CD14-positive monocyte (primary cell): Measurements from ENCODE around the gene KIF26B. TPM values are rescaled to one million over a fixed set of nuclear protein-coding genes. Genes with fewer than 3 reads are reported as not detected.

Source experiments
- DNase-seq, 3 donors: peaks; one replicate each; pipeline ENCODE4 v3.0.0-alpha.2; 2011 to 2022
- H2AFZ ChIP-seq: 2 replicates; pipeline ENCODE4 v1.6.0; 2012; ENCODE audit warnings: mild to moderate bottlenecking, low read depth, low read length, inconsistent platforms; ENCODE audit not compliant: insufficient read depth, poor library complexity, severe bottlenecking
- H3K27ac ChIP-seq, 2 donors: 1 replicate in 1 of 2; 2 replicates in 1 of 2; pipeline ENCODE4 v1.5.1; 2012 to 2013; ENCODE audit warnings: low read length in 2 of 2, control low read depth in 1 of 2, inconsistent platforms in 1 of 2, low read depth in 1 of 2, mild to moderate bottlenecking in 1 of 2
- H3K27me3 ChIP-seq, 2 donors: one replicate each; pipeline versions ENCODE4 v1.6.0 to v1.6.1; 2011 to 2013; ENCODE audit warnings: low read length in 2 of 2; ENCODE audit not compliant: control insufficient read depth in 2 of 2, insufficient read depth in 2 of 2
- H3K36me3 ChIP-seq, 2 donors: replicated peaks in 1 of 2; 1 replicate in 1 of 2; 2 replicates in 1 of 2; pipeline versions ENCODE4 v1.5.1 to v1.6.1; 2012 to 2013; ENCODE audit warnings: low read length in 2 of 2, control low read depth in 1 of 2, inconsistent platforms in 1 of 2, mild to moderate bottlenecking in 1 of 2; ENCODE audit not compliant: insufficient read depth in 2 of 2, control insufficient read depth in 1 of 2
- H3K4me1 ChIP-seq, 2 donors: 1 replicate in 1 of 2; 2 replicates in 1 of 2; pipeline versions ENCODE4 v1.5.1 to v1.6.1; 2012 to 2013; ENCODE audit warnings: low read length in 2 of 2, control low read depth in 1 of 2, inconsistent platforms in 1 of 2, mild to moderate bottlenecking in 1 of 2, moderate library complexity in 1 of 2; ENCODE audit not compliant: insufficient read depth in 2 of 2, control insufficient read depth in 1 of 2
- H3K4me2 ChIP-seq: replicated peaks from 2 replicates; pipeline ENCODE3; 2012; ENCODE audit warnings: low read length, moderate library complexity, mild to moderate bottlenecking; ENCODE audit not compliant: poor library complexity, severe bottlenecking; ENCODE audit errors: extremely low read depth
- H3K4me3 ChIP-seq, 3 experiments: fragments of 200-600 bp in 1 of 3; sonication (generic) in 1 of 3; replicated peaks in 1 of 3; 1 replicate in 2 of 3; 2 replicates in 1 of 3; pipeline ENCODE4 v1.5.1; 2011 to 2013; ENCODE audit warnings: low read length in 3 of 3, mild to moderate bottlenecking in 3 of 3, control low read depth in 2 of 3, low read depth in 2 of 3, inconsistent platforms in 1 of 3, moderate library complexity in 1 of 3
- H3K79me2 ChIP-seq: 2 replicates; pipeline ENCODE4 v1.6.0; 2012; ENCODE audit warnings: mild to moderate bottlenecking, control low read depth, inconsistent platforms, low read length, moderate library complexity; ENCODE audit not compliant: insufficient read depth
- H3K9ac ChIP-seq: 2 replicates; pipeline ENCODE4 v1.6.0; 2017; ENCODE audit warnings: low read length, mild to moderate bottlenecking; ENCODE audit not compliant: insufficient read depth, poor library complexity, severe bottlenecking
- H3K9me3 ChIP-seq, 2 donors: replicated peaks in 1 of 2; 1 replicate in 1 of 2; 2 replicates in 1 of 2; pipeline versions ENCODE4 v1.5.1 to v1.6.1; 2012 to 2013; ENCODE audit warnings: low read length in 2 of 2, control low read depth in 1 of 2; ENCODE audit not compliant: control insufficient read depth in 1 of 2, insufficient read depth in 1 of 2
- H4K20me1 ChIP-seq: 2 replicates; pipeline ENCODE4 v1.6.0; 2012; ENCODE audit warnings: mild to moderate bottlenecking, low read length, control low read depth, moderate library complexity; ENCODE audit not compliant: insufficient read depth
- H3K27ac Mint-ChIP-seq, 7 donors: one replicate each; pipeline ENCODE4 v1.8.0; 2020; ENCODE audit warnings: mild to moderate bottlenecking in 7 of 7, mixed read lengths in 7 of 7, moderate library complexity in 6 of 7, inconsistent platforms in 2 of 7
- H3K27me3 Mint-ChIP-seq, 3 donors: one replicate each; pipeline ENCODE4 v1.8.0; 2021 to 2022; ENCODE audit warnings: low read depth in 3 of 3, mild to moderate bottlenecking in 3 of 3, mixed read lengths in 3 of 3, moderate library complexity in 3 of 3, inconsistent platforms in 1 of 3
- H3K36me3 Mint-ChIP-seq, 2 donors: one replicate each; pipeline ENCODE4 v1.8.0; 2020; ENCODE audit warnings: mixed read lengths in 2 of 2, inconsistent platforms in 1 of 2, mild to moderate bottlenecking in 1 of 2
- H3K4me1 Mint-ChIP-seq: one replicate; pipeline ENCODE4 v1.8.0; 2020; ENCODE audit warnings: mild to moderate bottlenecking, mixed read lengths
- H3K4me3 Mint-ChIP-seq, 2 donors: one replicate each; pipeline ENCODE4 v1.8.0; 2020; ENCODE audit warnings: mild to moderate bottlenecking in 2 of 2, mixed read lengths in 2 of 2, moderate library complexity in 1 of 2
- H3K9me3 Mint-ChIP-seq, 7 donors: one replicate each; pipeline ENCODE4 v1.8.0; 2020 to 2022; ENCODE audit warnings: mixed read lengths in 7 of 7, mild to moderate bottlenecking in 6 of 7, moderate library complexity in 6 of 7, inconsistent platforms in 2 of 7
- WGBS: methylation state at CpG from one replicate; pipeline ENCODE4 v1.1.5; 2013; ENCODE audit warnings: missing lambda C conversion rate; ENCODE audit not compliant: insufficient coverage; 5-methylcytosine and 5-hydroxymethylcytosine counted together
- intact Hi-C, 2 donors: fragments of 100-400 bp; cut with micrococcal nuclease; formaldehyde crosslinking; loops; one replicate each; pipeline versions ENCODE4 v1.15.0 to v1.15.1; 2023
- polyA plus RNA-seq, 3 donors: library from polyadenylated mRNA; depleted of rRNA in 1 of 3; unstranded in 2 of 3; stranded (reverse) in 1 of 3; fragments of 300-500 nt in 2 of 3; fragments of >200 nt in 1 of 3; fragmentation: Illumina TruSeq in 2 of 3; gene quantifications; 1 replicate in 2 of 3; 2 replicates in 1 of 3; pipeline ENCODE4 v1.2.3, GENCODE V29; 2012 to 2021
- TF ChIP-seq, protein P1 (sequence below): fragments of 200-600 bp; IDR thresholded peaks from one replicate; pipeline ENCODE4 v1.8.0; 2022; ENCODE audit warnings: antibody characterized with exemption, mild to moderate bottlenecking

Gene KIF26B
- polyA plus RNA-seq, 3 donors: 0.01 to 0.05 TPM; not detected in 1

DNA sequence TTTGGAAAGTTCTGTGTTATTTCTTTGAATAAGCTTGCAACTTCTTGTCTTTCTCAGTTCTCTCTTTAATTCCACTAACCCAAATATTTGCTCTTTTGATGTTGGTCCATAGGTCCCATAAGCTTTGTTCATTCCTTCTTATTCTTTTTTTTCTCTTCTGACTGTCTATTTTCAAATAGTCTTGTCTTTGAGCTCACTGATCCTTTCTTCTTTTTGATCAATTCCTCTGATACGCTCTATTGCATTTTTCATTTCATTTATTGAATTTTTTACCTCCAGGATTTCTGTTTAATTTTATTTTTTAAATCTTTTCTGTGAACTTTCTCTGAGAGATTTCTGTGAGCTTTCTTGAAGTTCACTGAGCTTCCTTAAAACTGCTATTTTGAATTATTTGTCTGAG, 486.6 kb downstream of the KIF26B start:
- H3K4me2 ChIP-seq: no peak overlapping the region
- Mint-ChIP-seq H3K9me3 (peaks cover 17 to 38% (median 27%) of the 10 kb centered on the region in 7 donors), H3K27me3 (peaks cover 0 to 3% (median 2%) of the 10 kb centered on the region in 3 donors), H3K4me1 (no peaks in the 10 kb centered on the region), H3K4me3 (no peak overlapping the region), H3K27ac (no peak overlapping the region), H3K36me3 (peaks cover 0 to 7% of the 10 kb centered on the region in 2 donors)
- H4K20me1 ChIP-seq: no peaks in the 10 kb centered on the region
- no peak for DNase-seq
- TF ChIP-seq, protein P1, sequence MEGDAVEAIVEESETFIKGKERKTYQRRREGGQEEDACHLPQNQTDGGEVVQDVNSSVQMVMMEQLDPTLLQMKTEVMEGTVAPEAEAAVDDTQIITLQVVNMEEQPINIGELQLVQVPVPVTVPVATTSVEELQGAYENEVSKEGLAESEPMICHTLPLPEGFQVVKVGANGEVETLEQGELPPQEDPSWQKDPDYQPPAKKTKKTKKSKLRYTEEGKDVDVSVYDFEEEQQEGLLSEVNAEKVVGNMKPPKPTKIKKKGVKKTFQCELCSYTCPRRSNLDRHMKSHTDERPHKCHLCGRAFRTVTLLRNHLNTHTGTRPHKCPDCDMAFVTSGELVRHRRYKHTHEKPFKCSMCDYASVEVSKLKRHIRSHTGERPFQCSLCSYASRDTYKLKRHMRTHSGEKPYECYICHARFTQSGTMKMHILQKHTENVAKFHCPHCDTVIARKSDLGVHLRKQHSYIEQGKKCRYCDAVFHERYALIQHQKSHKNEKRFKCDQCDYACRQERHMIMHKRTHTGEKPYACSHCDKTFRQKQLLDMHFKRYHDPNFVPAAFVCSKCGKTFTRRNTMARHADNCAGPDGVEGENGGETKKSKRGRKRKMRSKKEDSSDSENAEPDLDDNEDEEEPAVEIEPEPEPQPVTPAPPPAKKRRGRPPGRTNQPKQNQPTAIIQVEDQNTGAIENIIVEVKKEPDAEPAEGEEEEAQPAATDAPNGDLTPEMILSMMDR: no peak
- no peaks in the 10 kb centered on the region for H3K4me1 ChIP-seq
- H3K9ac ChIP-seq: no peak overlapping the region
- no CpG with 5 or more reads among the region's 1 CpG for WGBS
- no peak overlapping the region for H3K27ac ChIP-seq
- no peaks in the 10 kb centered on the region for H3K36me3 ChIP-seq
- H3K9me3 ChIP-seq: peaks cover 13 to 15% of the 10 kb centered on the region in 2 donors
- no peak overlapping the region for H2AFZ ChIP-seq
- H3K27me3 ChIP-seq: no peaks in the 10 kb centered on the region
- intact Hi-C loops: no loop called here
- no peaks in the 10 kb centered on the region for H3K79me2 ChIP-seq
- H3K4me3 ChIP-seq: no peak overlapping the region

DNA sequence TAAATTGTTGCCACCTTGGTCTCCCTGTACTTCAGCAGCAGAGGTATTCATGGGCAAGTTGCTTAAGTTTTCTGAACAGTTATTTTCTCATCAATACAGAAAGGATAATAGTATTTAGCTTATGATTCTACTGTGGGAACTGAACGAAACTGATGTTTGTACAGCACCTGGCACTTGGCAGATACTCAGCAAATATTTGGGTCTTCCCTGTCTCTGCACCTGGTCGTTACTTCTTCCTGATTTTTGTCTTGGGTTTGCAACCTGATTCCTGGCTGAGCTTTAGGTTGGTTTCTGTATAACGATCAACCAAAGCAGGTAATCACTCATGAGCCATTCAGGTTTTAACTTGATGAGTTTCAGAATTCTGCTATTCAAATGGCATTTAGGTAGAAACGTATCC, 490.6 kb downstream of the KIF26B start:
- H3K4me2 ChIP-seq: no peak overlapping the region
- peaks cover 15 to 28% (median 23%) of the 10 kb centered on the region in 7 donors for H3K9me3 Mint-ChIP-seq

More for the DNA sequence above, 490.6 kb downstream of the KIF26B start:
- 94% methylated on average over 2 of the region's 4 CpGs for WGBS
- Histone ChIP-seq H2AFZ (no peak overlapping the region), H3K27me3 (no peaks in the 10 kb centered on the region), H3K4me1 (no peaks in the 10 kb centered on the region), H3K36me3 (no peaks in the 10 kb centered on the region), H3K9ac (no peak overlapping the region), H3K9me3 (peaks cover 13 to 15% of the 10 kb centered on the region in 2 donors), H3K4me3 (no peak overlapping the region), H3K27ac (no peak overlapping the region), H3K79me2 (no peaks in the 10 kb centered on the region), H4K20me1 (no peaks in the 10 kb centered on the region)
- Mint-ChIP-seq H3K27me3 (peaks cover 1 to 19% (median 18%) of the 10 kb centered on the region in 3 donors), H3K4me1 (no peaks in the 10 kb centered on the region), H3K36me3 (peaks cover 4 to 10% of the 10 kb centered on the region in 2 donors), H3K4me3 (no peak overlapping the region), H3K27ac (no peak overlapping the region)
- intact Hi-C loops: no loop called here
- TF ChIP-seq, protein P1: no peak
- no peak for DNase-seq
